C4-2B (cell line): Measurements from ENCODE around the gene GSTA2.

Experiments
- CTCF ChIP-seq: fragments of 450-650 bp; conservative IDR thresholded peaks from 2 replicates; pipeline ENCODE4 v1.5.1; 2017; ENCODE audit warnings: mild to moderate bottlenecking
- ZFX ChIP-seq: fragments of 450-650 bp; IDR thresholded peaks from 2 replicates; pipeline ENCODE4 v1.6.1; 2017

GRCh38 chr6:52712136-52712535 is 51.1 kb downstream of the GSTA2 start:
- TF ChIP-seq CTCF (no peak), ZFX (no peak)
